ENCODE measurements around the gene CHMP4B.

The CHMP4B gene

GRCh38 chr20:33897313-33897912 lies 86.3 kb downstream of the CHMP4B start:
- Histone ChIP-seq H3K9me3 (ENCODE audit: control insufficient read depth, insufficient read depth, low read length) (no peaks in the 10 kb centered on the region), H3K27me3 (ENCODE audit: control insufficient read depth, insufficient read depth, low read length) (no peaks in the 10 kb centered on the region), H3K9ac (ENCODE audit: low read depth, low read length) (no peak overlapping the region), H3K4me1 (ENCODE audit: control insufficient read depth, insufficient read depth, low read length) (no peaks in the 10 kb centered on the region), H3K36me3 (ENCODE audit: control insufficient read depth, insufficient read depth, low read length) (no peaks in the 10 kb centered on the region), H3K4me3 (ENCODE audit: low read depth, low read length) (no peak overlapping the region)

GRCh38 chr20:33899106-33899505 lies 88.0 kb downstream of the CHMP4B start:
- Histone ChIP-seq H3K9ac (ENCODE audit: low read depth, low read length) (no peak overlapping the region), H3K4me1 (ENCODE audit: control insufficient read depth, insufficient read depth, low read length) (no peaks in the 10 kb centered on the region), H3K9me3 (ENCODE audit: control insufficient read depth, insufficient read depth, low read length) (no peaks in the 10 kb centered on the region), H3K4me3 (ENCODE audit: low read depth, low read length) (no peak overlapping the region), H3K36me3 (ENCODE audit: control insufficient read depth, insufficient read depth, low read length) (no peaks in the 10 kb centered on the region), H3K27me3 (ENCODE audit: control insufficient read depth, insufficient read depth, low read length) (no peaks in the 10 kb centered on the region)

GRCh38 chr20:33900521-33901131 lies 89.5 kb downstream of the CHMP4B start:
- H3K4me1 ChIP-seq (ENCODE audit: control insufficient read depth, insufficient read depth, low read length) = no peaks in the 10 kb centered on the region
- no peak overlapping the region for H3K4me3 ChIP-seq (ENCODE audit: low read depth, low read length)
- H3K36me3 ChIP-seq (ENCODE audit: control insufficient read depth, insufficient read depth, low read length) = no peaks in the 10 kb centered on the region
- no peak overlapping the region for H3K9ac ChIP-seq (ENCODE audit: low read depth, low read length)
- no peaks in the 10 kb centered on the region for H3K9me3 ChIP-seq (ENCODE audit: control insufficient read depth, insufficient read depth, low read length)
- H3K27me3 ChIP-seq (ENCODE audit: control insufficient read depth, insufficient read depth, low read length) = no peaks in the 10 kb centered on the region

DNA sequence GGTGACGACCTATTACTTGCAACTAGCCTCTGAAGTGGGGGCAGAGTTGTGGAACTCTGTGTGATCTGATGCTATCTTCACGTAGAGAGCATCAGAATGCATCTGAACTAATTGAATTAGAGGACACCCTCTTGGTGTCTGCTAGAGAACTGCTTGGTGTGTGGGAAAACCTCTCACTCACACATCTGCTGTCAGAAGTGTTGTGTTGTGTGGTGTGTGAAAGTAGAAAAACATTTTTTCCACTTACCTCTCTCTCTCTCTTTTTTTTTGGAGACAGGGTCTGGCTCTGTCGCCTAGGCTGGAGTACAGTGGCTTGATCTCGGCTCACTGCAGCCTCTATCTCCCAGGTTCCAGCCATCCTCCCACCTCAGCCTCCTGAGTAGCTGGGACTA lies 90.0 kb downstream of the CHMP4B start:
- H3K9ac ChIP-seq (ENCODE audit: low read depth, low read length) = no peak overlapping the region
- H3K36me3 ChIP-seq (ENCODE audit: control insufficient read depth, insufficient read depth, low read length) = no peaks in the 10 kb centered on the region
- H3K27me3 ChIP-seq (ENCODE audit: control insufficient read depth, insufficient read depth, low read length) = no peaks in the 10 kb centered on the region
- no peak overlapping the region for H3K4me3 ChIP-seq (ENCODE audit: low read depth, low read length)
- no peaks in the 10 kb centered on the region for H3K9me3 ChIP-seq (ENCODE audit: control insufficient read depth, insufficient read depth, low read length)
- no peaks in the 10 kb centered on the region for H3K4me1 ChIP-seq (ENCODE audit: control insufficient read depth, insufficient read depth, low read length)

DNA sequence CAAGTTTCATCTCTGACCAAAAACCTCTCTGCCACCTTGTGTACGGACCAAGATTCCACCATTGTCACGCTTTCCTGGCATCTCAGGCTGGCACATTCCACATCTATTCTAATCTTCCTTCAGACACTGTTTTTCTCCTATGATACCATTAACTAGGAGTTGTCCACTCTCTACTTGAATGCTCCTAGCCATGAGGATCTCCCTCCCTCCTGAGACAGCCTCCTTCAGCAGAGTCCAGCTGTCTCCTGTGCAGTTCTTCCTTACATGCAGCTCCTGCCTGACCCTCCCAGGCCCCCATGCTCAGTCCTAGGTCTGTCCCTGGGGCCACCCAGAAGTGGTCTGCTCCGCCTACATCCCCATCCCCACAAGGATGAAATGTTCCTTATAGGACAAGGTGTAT lies 90.9 kb downstream of the CHMP4B start:
- H3K9ac ChIP-seq (ENCODE audit: low read depth, low read length) = no peak overlapping the region
- H3K27me3 ChIP-seq (ENCODE audit: control insufficient read depth, insufficient read depth, low read length) = no peaks in the 10 kb centered on the region
- H3K4me1 ChIP-seq (ENCODE audit: control insufficient read depth, insufficient read depth, low read length) = no peaks in the 10 kb centered on the region
- no peaks in the 10 kb centered on the region for H3K9me3 ChIP-seq (ENCODE audit: control insufficient read depth, insufficient read depth, low read length)
- no peaks in the 10 kb centered on the region for H3K36me3 ChIP-seq (ENCODE audit: control insufficient read depth, insufficient read depth, low read length)
- no peak overlapping the region for H3K4me3 ChIP-seq (ENCODE audit: low read depth, low read length)

Data from iPS-15b (cell line).